NOMO-1 treated with DMSO at 0.1 percent for 48 hours (cell line): Measurements from ENCODE around the gene CSTB.
"Not testable (repeated sequence)": the region's sequence is repeated elsewhere in the genome, so short reads cannot be mapped to it uniquely, and the experiment has no call there.

ENCODE experiments used
- DNase-seq: peaks from one replicate; lab custom pipeline; 2025; ENCODE audit not compliant: unreplicated experiment; lab: John Stamatoyannopoulos, UW

Gene CSTB, protein sequence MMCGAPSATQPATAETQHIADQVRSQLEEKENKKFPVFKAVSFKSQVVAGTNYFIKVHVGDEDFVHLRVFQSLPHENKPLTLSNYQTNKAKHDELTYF

GRCh38 chr21:43775795-43776430 is at the start of gene CSTB:
Gene CSTB, minus strand, starts transcription at chr21:43776308. Its CDS starts 39 bp downstream, at chr21:43776269.
- DNase-seq: peak; percentile 22

DNA sequence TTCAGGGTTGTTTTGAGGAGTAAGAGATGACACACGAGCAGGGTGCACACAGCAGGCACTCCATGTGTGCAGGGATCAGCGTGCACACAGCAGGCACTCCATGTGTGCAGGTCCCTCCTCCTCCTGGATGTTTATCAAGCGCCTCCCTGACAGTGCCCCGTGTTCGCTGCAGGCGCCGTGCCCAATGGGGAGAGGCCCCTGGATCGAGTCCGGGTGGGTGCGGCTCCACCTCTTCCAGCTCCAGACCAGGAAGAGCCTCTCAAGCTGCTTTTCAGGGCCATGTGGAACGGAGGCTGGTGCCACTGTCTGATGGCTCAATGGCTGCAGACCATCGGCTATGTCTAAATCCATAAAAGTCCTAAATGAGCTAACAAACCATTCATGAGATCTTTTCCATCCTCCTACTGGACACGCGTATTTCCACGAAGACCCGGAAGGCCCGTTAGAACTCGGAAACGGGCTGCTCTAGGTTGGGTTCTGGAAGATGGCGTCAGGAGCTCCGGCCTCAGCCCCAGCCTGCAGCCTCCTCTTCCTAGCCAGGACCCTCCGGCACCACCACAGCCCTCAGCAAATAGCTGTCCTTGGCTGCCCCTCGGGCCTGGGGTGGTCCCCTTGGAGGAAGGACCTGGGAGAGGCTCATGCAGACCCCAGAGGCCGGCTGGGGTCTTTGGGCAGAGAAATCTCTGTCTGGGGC is 49.3 kb upstream of the CSTB start:
- DNase-seq: no peak

DNA sequence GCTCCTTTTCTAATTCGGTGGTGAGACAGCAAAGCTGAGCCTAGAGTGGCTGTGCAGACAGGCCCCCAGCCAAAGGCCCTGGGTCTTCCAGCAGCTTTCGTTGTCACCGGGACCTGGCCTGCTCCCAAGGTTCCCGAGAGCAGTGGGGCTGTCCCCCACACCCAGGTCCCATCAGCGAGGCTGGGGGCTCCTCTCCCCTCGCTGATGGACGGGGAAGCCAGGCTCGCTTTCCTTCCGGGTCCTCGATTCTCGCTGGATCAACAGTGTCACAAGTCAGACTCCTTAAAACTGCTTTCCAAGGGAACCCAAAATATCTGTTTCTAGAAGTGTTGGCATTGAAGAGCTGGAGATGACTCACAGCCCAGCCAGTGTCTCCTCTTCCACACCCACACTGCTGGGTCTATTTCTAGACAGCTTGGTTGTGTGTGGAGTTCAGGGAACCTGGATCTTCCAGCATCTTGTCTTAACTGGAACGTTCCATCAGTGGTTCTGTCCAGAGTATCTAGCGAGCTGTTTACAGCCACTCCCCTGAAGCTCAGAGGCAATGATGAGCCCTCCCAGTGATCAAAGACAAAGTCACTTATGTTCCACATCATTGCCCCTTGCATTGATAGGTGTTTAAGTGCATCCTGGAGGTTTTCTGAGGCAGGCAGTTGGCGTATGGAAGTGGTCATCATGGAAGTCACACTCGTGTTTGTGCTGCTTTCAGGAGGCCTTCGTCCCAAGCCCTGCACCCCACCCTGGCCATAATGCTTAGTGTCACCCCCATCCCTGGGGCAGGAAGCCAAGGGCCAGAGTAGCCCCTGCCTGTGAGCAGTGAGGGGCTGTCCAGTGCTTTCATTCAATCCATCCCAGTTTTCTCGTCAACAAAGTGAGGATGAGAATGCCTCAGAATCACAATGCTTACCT is 48.5 kb upstream of the CSTB start:
- DNase-seq: no peak

DNA sequence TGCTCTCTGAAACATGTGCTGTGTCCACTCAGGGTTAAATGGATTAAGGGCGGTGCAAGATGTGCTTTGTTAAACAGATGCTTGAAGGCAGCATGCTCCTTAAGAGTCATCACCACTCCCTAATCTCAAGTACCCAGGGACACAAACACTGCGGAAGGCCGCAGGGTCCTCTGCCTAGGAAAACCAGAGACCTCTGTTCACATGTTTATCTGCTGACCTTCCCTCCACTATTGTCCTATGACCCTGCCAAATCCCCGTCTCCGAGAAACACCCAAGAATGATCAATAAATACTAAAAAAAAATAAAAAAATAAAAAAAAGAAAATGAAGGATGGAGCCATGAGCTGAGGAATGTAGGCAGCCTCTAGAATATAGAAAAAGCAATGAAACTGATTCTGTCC is 46.6 kb upstream of the CSTB start:
- not testable (repeated sequence) for DNase-seq

DNA sequence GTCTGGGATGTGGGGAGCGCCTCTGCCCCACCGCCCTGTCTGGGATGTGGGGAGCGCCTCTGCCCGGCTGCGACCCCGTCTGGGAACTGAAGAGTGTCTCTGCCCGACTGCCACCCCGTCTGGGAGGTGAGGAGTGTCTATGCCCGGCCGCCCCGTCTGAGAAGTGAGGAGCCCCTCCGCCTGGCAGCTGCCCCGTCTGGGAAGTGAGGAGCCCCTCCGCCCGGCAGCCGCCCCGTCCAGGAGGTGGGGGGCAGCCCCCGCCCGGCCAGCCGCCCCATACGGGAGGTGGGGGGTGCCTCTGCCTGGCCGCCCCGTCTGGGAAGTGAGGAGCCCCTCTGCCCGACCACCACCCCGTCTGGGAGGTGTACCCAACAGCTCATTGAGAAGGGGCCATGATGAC is 46.1 kb upstream of the CSTB start:
- not testable (repeated sequence) for DNase-seq

DNA sequence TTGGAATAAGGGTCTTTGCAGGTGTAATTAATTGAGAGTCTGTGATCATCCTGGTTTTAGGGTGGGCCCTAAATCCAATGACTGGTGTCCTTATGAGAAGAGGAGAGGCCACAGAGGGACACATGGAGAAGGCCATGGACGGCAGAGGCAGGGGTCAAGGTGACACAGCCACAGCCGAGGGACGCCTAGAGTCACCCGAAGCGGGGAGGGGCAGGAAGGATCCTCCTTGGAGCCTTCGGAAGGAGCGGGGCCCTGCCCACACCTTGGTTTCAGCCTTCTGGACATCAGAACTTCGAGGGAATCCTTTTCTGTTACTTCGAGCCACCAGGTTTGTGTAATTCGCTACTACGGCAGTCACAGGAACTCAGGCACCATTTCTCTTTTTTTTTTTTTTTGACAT is 44.4 kb upstream of the CSTB start:
- no peak for DNase-seq

DNA sequence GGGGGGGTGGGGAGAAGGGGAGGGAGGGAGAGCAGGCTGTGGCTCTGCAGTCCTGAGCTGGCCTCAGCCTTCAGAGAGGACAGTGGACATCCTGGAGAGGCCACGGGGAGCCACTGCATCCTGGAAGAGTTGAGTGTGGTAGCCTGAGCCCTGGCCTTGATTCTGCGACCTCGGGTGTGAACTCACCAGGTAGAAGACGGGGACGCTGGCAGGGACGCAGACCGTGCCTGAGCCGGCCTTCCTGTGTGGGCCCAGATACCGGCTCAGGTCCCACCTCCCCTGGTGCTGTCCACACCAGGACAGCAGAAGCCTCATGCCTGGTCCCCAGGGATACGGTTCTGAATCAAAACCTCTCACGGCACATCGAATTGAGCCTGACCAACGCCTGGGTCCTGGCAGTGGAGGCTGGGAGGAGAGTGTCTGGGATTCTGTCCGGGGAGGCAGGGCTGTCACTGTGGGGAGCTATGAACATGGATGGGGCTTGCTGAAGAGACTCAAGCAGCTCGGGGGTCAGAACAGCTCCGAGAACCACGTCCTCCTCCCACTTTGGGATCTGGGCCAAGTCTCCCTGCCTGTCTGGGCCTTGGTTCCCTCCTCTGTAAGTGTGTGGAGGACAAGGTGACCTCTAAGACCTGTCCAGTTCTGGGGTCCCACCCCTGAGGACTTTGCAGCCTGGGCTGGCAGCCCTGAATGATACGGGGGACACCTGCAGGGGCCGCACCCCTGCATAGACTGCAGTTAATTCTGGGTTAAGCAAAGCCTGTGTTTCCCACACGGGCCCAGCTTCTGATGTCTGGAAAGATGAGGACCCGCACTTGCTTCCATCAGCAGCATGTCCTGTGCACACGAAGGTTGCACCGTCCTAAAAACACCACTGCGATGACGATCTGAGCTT is 43.6 kb upstream of the CSTB start:
- no peak for DNase-seq

- peak; percentile 89 for DNase-seq
Measured at GRCh38 chr21:43818685-43819084, 42.6 kb upstream of the CSTB start.

DNA sequence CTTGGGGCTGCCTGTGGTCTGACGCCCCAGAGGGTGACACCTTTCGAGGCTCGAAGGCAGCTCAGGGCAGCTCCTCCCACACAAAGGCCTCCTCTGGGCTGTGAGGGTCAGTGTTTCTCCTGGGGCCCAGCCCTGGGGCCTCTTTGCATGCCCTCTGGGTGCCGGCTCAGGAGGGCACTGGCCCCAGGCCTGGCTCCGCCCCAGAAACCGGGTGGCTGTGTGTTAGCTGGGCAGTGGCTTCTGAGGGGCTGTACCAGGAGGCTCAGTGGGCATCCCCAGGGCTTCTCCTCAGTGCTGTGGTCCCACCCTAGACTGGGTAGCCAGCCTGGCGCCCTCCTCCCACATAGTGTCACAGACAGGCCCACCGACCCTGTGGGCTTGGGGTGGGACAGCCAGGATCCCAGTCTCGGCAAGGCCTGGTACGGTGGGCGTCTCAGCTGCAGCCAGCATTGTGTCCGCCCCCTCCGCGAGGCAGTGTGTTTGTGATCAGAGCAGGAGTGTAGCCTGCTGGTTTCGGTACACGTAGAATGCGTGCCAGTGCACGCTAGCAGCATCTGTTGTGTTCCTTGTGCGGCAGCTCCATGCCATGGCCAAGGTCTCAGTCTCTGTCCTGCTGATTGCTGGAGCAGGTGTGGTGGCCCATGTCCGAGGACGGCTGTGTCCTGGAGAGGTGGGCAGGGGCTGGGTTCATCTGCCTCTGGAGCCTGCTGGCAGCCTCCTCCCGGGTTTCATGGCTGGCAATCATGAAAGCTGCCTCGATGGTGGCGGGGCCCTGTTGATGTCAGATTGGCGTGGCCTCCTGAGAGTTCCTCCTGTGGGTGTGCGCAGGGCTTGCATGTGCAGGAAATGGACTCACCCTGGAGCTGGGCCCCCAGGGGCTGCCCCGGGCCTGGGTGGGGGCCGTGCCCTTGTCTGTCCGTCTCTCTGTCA is 41.3 kb upstream of the CSTB start:
- no peak for DNase-seq

DNA sequence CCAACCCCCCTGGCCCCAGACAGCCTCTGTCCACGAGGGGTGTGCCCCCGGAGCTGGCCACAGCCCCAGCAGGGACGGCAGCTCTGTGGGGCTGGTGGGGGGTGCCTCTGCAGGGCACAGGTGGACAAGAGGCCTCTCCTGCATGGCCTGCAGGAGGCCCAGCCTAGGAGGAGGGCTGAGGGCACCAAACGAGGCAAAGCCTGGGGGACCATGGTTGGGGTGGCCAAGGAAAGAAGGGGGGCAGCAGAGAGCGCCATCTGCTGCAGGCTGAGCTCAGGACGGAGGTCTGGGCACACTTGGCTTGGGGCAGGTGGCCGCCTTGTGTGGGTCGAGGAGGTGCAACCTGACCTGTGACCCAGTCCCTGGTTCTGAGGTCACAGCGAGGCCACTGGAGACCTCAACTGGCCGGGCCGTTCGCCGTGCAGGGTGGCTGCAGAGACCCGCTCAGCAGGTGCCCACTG is 40.5 kb upstream of the CSTB start:
- DNase-seq: no peak

- no peak for DNase-seq
Measured at GRCh38 chr21:43815991-43816390, 39.9 kb upstream of the CSTB start.

GRCh38 chr21:43815107-43815613 is 39.1 kb upstream of the CSTB start:
- DNase-seq: no peak

GRCh38 chr21:43814215-43815106 is 38.4 kb upstream of the CSTB start:
- DNase-seq: no peak

- no peak for DNase-seq
Measured at GRCh38 chr21:43813656-43813980, 37.5 kb upstream of the CSTB start.

- no peak for DNase-seq
Measured at GRCh38 chr21:43812957-43813655, 37.0 kb upstream of the CSTB start.

DNA sequence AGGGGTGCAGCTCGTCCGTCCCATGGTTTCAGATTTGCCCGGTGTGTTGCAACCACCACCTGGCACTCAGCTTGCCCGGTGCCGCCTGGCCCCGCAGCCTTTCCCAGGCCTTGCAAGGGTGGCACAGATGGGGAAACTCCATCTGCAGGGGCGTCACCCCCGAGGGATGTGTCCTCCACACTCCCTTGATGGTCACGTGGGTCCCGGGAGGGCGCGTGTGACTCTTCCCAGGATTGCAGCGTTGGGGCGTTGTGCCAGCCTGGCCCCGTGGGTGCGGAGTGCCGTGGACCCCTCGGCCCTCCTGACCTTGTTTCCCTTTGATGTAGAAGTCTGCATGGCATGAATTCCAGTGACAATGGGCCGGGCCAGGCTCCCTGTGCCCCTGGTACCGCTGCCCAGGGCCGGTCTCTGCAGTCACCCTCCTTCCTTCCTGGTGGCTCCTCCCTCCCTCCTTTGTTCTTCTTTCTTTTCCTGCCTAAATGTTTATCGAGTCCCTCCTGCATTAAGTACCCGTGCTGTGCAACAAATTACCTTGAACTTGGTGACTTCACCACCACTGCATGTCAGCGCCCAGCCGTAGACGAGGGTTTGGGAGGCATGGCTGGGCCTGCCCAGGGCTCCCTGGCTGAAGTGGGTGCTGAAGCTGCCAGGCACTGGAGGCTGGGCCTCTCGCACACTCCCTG is 36.2 kb upstream of the CSTB start:
- DNase-seq: peak; percentile 22
